ENCODE results near the gene KCNMB4.

- no peak for TF ChIP-seq CTCF (conservative IDR thresholded peaks at IDR 0.05; ENCODE audit: low read depth, low read length)
- TF ChIP-seq EZH2 (IDR thresholded peaks at IDR 0.05; ENCODE audit: borderline replicate concordance, low read depth, low read length, poor library complexity, severe bottlenecking) = no peak
Measured at GRCh38 chr12:70398862-70399261, 32.8 kb downstream of the KCNMB4 start.

Data from A673 (cell line).